Fibroblast of villous mesenchyme (primary cell): ENCODE measurements around the gene ESPN. TPM values are rescaled to one million over a fixed set of nuclear protein-coding genes. Genes with fewer than 3 reads are reported as not detected.

Source experiments
- DNase-seq: peaks from one replicate; pipeline ENCODE4 v3.0.0-alpha.2; 2010; ENCODE audit warnings: low read depth
- H3K4me3 ChIP-seq: 2 replicates; pipeline ENCODE4 v1.5.1; 2011; ENCODE audit warnings: low read depth, mild to moderate bottlenecking, low read length
- CTCF ChIP-seq: IDR thresholded peaks from 2 replicates; pipeline ENCODE4 v1.5.1; 2012; ENCODE audit warnings: low read depth, mild to moderate bottlenecking, low read length; ENCODE audit not compliant: insufficient read depth
- total RNA-seq: library from RNA; depleted of rRNA; stranded (reverse); fragments of >200 nt; gene quantifications from 2 replicates; pipeline ENCODE4 v1.2.3, GENCODE V29; 2012

Gene ESPN
- total RNA-seq, 1 donor: not detected

DNA sequence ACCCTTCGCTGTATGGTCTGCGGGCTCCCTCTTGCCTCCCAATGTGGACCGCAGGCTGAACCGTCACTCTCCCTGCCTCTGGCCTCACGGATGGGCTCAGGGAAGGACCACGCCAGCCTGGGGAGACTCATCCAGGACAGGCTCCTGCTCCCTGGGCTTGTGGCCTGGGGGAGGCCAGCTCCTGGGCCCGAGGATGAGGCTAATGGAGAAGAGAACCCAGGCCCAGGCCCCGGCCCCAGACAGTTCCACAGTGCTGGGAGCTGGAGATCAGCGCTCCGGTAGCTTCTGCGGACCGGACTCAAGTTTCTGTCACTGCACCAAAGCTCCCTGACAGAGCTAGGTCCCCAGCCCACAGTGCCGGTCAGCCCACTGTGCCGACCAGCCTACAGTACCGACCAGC lies 80.3 kb downstream of the ESPN start:
- TF ChIP-seq CTCF: no peak
- H3K4me3 ChIP-seq: no peak overlapping the region
- DNase-seq: no peak

DNA sequence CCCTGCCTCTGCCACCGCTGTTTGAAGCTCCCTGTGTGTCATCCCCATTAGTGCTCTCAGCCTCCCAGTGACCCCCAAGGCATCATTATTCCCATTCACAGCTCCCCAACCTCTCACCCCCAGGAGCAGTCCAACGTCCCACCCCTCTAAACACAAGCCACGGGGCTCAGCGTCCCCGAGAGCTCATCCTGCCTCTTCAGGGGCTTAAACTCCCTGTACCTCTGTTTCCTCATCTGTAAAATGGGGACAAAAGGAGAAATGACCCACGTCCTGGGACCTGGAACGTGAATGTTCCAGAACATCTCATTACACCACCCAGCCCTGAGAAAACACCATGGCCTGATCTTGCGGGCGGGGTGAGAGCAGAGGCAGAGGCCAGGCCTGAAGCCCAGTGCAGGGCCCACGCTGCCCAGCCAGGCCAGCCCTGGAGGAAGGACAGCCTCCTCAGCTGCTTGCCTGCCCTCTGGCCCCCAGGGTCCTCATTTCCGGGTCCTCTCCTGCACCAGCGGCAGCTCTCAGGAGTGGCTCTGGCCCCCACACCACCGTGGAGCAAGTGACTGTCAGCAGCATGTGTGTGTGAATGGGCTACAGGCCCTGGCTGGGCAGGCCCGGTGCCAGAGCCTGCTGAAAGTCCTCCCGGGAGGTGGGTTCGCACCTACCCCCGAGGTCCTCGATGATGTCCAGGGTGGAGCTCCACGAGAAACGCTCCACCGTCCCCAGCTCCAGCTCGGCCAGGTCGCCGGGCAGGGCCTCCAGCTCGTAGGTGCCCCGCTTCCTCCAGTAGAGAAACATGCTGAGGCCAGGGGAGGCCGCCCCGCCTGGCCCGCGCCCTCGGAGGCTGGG lies 81.0 kb downstream of the ESPN start:
- no peak overlapping the region for H3K4me3 ChIP-seq
- DNase-seq: no peak
- TF ChIP-seq CTCF: no peak

- DNase-seq: no peak
- no peak overlapping the region for H3K4me3 ChIP-seq
- TF ChIP-seq CTCF: no peak
These were observed 81.8 kb downstream of the ESPN start for GRCh38 chr1:6506210-6507036.

DNA sequence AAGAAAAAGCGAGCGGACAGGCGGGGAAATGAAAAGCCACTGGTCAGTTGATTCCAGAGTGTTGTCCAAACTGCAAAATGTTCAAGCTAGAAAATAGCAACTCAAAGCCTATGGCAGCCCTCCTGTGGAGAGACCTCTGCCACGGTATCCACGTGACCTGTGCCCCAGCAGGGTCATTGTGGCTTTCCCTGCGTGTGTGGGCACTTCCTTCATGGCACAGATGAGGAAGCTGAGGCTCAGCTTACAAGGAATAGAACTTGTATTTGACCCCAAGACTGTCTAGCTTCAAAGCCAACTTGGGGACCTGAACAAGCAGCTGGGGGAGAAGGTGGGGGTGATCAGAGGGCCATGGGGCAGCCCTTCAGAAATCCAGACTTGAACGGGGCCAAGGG lies 82.5 kb downstream of the ESPN start:
- no peak for TF ChIP-seq CTCF
- no peak for DNase-seq
- H3K4me3 ChIP-seq: no peak overlapping the region

DNA sequence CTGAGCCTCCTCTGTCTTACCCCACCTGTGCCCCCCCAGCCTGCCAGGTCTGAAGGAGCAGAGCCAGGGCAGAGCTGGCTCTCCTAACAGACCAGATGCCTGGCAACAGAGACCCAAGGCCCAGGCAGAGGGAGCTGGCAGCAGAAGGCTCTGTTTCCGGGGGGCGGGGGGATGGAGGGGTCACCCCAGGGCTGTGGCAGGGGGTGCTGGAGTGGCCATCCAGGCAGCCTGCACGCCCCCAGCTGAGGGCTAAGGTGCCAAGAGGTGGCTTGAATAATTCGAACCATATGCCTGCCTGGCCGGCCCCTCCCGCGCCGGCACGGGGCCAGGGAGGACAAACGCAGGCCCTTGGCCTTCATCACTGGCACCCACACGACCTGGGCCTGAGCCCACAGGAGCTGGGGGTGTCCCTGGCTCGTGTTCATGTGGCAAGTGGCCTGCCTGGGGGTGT lies 82.9 kb downstream of the ESPN start:
- no peak overlapping the region for H3K4me3 ChIP-seq
- DNase-seq: no peak
- TF ChIP-seq CTCF: no peak

GRCh38 chr1:6508154-6508815 lies 83.7 kb downstream of the ESPN start:
- H3K4me3 ChIP-seq: no peak overlapping the region
- TF ChIP-seq CTCF: no peak
- no peak for DNase-seq
